ENCODE data around the gene GPR37.

Gene GPR37

DNA sequence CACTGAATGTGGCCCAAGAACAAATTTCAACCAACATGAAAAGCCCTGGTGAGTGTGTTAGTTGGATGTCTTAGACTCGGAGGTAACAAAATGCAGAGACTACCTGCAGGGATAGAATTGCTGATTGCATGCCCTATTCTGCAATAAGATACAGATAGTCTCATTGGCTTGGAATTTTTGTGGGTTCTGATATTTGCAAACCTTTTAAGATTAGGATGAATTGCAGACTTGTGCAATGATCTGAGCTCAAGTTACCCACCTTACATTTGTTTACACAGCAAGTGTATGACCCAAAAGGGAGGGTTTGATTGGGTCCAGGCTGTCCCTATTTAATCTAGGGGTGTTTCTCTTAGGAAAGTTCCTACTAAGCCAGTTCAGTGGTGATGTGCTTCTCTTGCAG, 45.4 kb downstream of the GPR37 start:
- Mint-ChIP-seq H3K4me1 (no peaks in the 10 kb centered on the region), H3K4me3 (no peak overlapping the region), H3K27me3 (no peaks in the 10 kb centered on the region), H3K9me3 (no peaks in the 10 kb centered on the region), H3K27ac (no peak overlapping the region)
- ATAC-seq, result no peak
- no peak for DNase-seq

DNA sequence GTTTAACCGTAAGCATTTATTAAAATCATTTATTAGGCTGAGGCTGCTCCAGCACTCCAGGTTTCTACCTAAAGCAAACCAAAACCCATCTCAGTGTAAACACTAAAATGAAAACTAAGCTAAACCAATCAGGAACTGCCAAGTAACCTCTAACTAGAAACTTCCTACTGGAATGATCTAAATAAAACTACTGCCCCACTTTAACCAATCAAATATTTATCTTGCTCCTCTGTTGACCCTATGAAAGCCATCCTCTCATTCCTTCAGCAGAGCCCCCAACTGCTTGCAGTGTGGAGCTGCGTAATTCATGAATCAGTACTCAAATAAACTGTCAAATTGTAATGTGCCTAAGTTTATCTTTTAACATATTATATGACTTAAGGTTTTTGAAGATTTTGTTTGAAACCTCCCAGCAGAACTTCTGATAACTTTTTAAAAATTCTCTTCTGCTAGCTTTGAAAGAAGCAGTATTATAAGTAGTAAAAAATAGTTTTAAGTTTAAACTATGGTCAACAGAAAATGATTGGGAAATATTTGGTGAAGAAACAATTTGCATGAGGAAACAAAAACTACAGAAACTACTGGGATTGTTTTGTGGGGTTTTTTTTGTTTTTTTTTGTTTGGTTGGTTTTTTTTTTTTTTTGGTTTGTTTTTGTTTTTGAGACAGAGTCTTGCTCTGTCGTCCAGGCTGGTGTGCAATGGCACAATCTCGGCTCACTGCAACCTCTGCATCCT, 47.4 kb downstream of the GPR37 start:
- no peak for DNase-seq
- no peak overlapping the region for H3K27ac Mint-ChIP-seq
- no peak overlapping the region for H3K4me3 Mint-ChIP-seq
- H3K4me1 Mint-ChIP-seq, result no peaks in the 10 kb centered on the region
- no peaks in the 10 kb centered on the region for H3K27me3 Mint-ChIP-seq
- H3K9me3 Mint-ChIP-seq, result no peaks in the 10 kb centered on the region
- ATAC-seq, result no peak

DNA sequence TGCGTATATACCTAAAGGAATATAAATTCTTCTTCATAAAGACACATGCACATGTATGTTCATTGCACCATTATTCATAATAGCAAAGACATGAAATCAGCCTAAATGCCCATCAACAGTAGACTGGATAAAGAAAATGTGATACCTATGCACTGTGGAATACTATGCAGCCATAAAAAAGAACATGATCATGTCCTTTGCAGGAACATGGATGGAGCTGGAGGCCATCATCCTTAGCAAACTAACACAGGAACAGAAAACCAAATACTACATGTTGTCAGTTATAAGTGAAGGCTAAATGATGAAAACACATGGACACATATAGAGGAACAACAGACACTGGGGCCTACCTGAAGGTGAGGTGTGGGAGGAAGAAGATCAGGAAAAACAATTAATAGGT, 48.7 kb downstream of the GPR37 start:
- H3K9me3 Mint-ChIP-seq, result no peaks in the 10 kb centered on the region
- H3K4me1 Mint-ChIP-seq, result no peaks in the 10 kb centered on the region
- no peak overlapping the region for H3K27ac Mint-ChIP-seq
- H3K4me3 Mint-ChIP-seq, result no peak overlapping the region
- ATAC-seq (no peak), DNase-seq (no peak)
- no peaks in the 10 kb centered on the region for H3K27me3 Mint-ChIP-seq

DNA sequence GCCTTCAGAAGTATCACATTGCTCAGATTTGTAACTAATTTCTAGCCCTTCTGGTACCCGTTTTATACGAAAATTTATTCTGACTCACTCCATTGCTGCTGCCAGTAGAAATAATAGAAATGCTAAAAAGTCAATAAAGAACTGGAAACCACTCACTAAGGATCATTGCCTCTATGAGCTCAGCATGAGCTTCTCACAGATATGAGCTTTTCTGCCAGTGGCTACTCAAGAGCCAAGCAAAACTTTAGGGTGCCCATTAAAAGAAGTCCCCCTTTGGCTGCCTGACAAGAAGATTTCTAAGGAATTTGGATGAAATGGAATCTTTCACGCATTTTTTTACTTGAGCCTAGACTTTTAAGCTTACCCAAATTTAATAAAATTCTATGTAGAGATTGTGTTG, 52.5 kb downstream of the GPR37 start:
- ATAC-seq, result no peak
- Mint-ChIP-seq H3K9me3 (peaks cover 12 to 18% of the 10 kb centered on the region in 2 donors), H3K4me1 (no peaks in the 10 kb centered on the region), H3K27me3 (no peaks in the 10 kb centered on the region), H3K27ac (no peak overlapping the region), H3K4me3 (no peak overlapping the region)
- no peak for DNase-seq

DNA sequence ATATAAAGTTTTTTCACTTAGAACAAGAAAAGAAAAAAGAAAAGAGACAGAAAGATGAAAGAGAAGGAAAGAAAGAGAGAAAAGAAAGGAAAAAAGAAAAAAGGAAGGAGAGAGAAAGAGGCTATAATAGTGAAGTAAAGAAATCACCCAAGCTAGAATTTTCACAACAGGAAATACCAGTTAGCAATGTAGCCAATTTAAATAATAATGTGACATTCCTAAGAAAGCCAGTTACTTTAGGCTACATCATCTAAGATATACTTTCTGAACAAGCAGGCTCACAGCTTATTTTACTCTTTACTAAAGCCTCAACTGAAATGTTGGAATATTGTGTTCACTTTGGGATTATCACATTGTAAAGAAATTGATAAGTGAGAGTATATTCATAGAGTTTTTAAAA, 53.6 kb downstream of the GPR37 start:
- Mint-ChIP-seq H3K4me3 (no peak overlapping the region), H3K27ac (no peak overlapping the region), H3K9me3 (peaks cover 22 to 25% of the 10 kb centered on the region in 2 donors), H3K27me3 (no peaks in the 10 kb centered on the region), H3K4me1 (no peaks in the 10 kb centered on the region)
- no peak for DNase-seq
- no peak for ATAC-seq

DNA sequence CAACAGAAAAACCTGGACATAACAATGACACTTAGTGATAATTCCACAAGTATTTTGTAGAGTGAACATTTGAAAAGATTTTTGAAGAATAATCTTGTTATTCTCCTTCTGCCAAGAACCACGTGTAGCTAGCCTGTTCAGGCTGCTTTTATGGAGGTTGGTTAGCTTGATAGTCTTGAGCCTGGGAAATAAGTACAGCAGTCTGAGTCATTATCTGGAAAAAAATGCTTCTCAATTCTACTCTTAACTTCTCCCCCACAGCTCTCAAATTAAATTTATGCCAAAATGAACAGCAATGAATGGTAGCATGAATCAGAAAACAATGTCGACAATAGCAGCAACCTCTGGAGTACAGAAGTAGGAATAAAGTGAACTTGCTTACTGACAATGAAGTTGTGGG, 63.2 kb downstream of the GPR37 start:
- no peaks in the 10 kb centered on the region for H3K4me1 Mint-ChIP-seq
- no peak for ATAC-seq
- H3K27me3 Mint-ChIP-seq, result no peaks in the 10 kb centered on the region
- H3K4me3 Mint-ChIP-seq, result no peak overlapping the region
- no peak for DNase-seq
- no peak overlapping the region for H3K27ac Mint-ChIP-seq
- H3K9me3 Mint-ChIP-seq, result peaks cover under 1 to 9% of the 10 kb centered on the region in 2 donors

DNA sequence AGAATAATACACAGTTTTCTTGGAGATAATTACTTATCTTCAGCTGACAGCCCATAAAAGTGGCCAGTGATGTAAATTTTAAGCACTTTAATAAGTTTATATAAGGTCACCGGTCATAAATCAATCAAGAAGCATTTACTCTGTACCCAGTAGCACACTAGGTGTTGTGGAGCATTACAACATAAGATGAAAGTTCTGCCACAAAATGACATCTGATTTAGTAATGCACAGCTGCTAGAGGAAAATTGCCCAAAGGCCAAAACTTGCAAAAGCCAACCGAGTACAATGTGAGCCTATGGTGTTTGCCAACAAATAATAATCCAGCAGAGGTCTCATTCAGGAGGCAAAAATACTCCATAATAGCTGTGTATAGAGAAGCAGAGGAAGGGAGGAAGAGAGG, 63.6 kb downstream of the GPR37 start:
- Mint-ChIP-seq H3K27ac (no peak overlapping the region), H3K4me3 (no peak overlapping the region)
- DNase-seq, result no peak

DNA sequence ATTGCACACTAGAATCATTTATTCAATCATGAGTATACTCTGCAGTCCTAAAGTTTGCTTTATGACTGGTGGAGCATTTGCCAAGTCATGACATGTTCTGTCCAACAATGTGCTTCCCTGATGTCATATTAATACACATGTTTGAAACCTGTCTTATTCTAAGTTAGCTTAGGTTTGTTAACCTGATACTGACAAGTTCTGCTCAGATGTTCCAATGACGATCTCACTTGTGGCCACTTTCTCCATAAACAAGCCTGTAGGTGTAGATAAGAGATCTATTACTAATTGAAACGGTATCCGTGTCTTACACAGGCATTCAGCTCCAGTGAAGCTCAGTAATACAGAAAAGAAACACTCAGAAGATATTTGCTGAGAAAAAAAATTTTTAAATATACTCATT, 64.9 kb downstream of the GPR37 start:
- DNase-seq, result no peak
- ATAC-seq, result no peak
- no peaks in the 10 kb centered on the region for H3K4me1 Mint-ChIP-seq
- peaks cover 0 to 5% of the 10 kb centered on the region in 2 donors for H3K9me3 Mint-ChIP-seq
- no peak overlapping the region for H3K4me3 Mint-ChIP-seq
- H3K27me3 Mint-ChIP-seq, result no peaks in the 10 kb centered on the region
- no peak overlapping the region for H3K27ac Mint-ChIP-seq

More for the DNA sequence above, 63.6 kb downstream of the GPR37 start:
- Mint-ChIP-seq H3K27me3 (no peaks in the 10 kb centered on the region), H3K9me3 (peaks cover 0 to 5% of the 10 kb centered on the region in 2 donors), H3K4me1 (no peaks in the 10 kb centered on the region)
- no peak for ATAC-seq

DNA sequence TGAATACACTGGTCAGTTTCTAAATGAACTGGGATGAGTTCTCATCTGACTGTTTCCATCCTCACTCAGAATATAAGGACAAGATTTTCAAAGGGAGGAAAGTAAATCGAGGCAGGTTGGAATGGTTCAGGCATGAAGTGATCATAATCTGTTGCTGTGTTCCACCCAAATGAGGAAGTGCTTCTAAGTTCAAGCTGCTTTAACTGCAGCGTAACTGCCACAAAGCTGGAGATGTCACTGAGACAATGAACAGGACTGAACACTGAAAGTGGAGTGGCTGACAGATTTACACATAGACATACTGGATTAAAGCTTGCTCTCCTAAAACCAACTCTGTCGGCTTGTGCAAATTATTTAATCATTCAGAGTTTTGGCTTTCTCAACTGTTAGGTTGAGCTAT, 66.6 kb downstream of the GPR37 start:
- Mint-ChIP-seq H3K4me1 (no peaks in the 10 kb centered on the region), H3K9me3 (peaks cover 0 to 5% of the 10 kb centered on the region in 2 donors), H3K27me3 (no peaks in the 10 kb centered on the region), H3K27ac (no peak overlapping the region), H3K4me3 (no peak overlapping the region)
- no peak for ATAC-seq
- no peak for DNase-seq

DNA sequence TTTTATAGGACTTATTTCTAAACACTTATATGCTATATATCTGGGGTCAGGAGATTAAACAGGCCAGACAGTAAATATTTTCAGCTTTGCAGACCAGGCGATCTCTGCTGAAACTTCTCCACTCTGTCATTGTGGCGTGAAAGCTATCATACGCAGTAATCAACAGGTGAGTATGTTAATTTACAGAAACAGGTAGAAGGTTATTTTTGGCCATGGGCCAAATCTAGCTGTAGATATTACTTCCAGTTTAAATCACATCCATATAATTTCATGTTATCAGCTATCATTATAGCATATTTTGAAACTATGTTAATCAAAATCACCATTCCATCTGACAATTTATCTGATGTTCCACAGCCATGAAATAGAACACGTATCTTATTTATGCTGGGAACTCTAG, 67.8 kb downstream of the GPR37 start:
- no peak for ATAC-seq
- Mint-ChIP-seq H3K4me3 (no peak overlapping the region), H3K27ac (no peak overlapping the region), H3K4me1 (no peaks in the 10 kb centered on the region), H3K9me3 (peaks cover 0 to 5% of the 10 kb centered on the region in 2 donors), H3K27me3 (no peaks in the 10 kb centered on the region)
- DNase-seq, result no peak

All from stimulated activated naive CD8-positive, alpha-beta T cell treated with anti-CD3 and anti-CD28 coated beads, Interleukin-15, amount 100 ng/mL, for 72 hours (primary cell).